Umbilical cord (tissue), 2 donors: ENCODE data around the gene ZNF74. TPM values are rescaled to one million over a fixed set of nuclear protein-coding genes. Genes with fewer than 3 reads are reported as not detected.
"Not testable (repeated sequence)": the region's sequence is repeated elsewhere in the genome, so short reads cannot be mapped to it uniquely, and the experiment has no call there.

Experiments used
- DNase-seq: peaks from one replicate; pipeline ENCODE4 v3.0.0-alpha.2; 2015; ENCODE audit warnings: low spot score
- total RNA-seq: library from RNA; depleted of rRNA; stranded (reverse); fragments of >200 nt; gene quantifications from one replicate; pipeline ENCODE4 v1.2.3, GENCODE V29; 2014; ENCODE audit warnings: low replicate concordance; ENCODE audit not compliant: insufficient read depth

Gene ZNF74
- total RNA-seq, 1 donor from 2014 or later: 12.5 TPM

- not testable (repeated sequence) for DNase-seq
Observed at GRCh38 chr22:20376281-20376680, 17.7 kb upstream of the ZNF74 start.

GRCh38 chr22:20376983-20377382 is 17.0 kb upstream of the ZNF74 start:
- not testable (repeated sequence) for DNase-seq

GRCh38 chr22:20378110-20378509 is 15.8 kb upstream of the ZNF74 start:
- DNase-seq: no peak

- not testable (repeated sequence) for DNase-seq
Observed at GRCh38 chr22:20378684-20379083, 15.3 kb upstream of the ZNF74 start.

- DNase-seq: no peak
Observed at GRCh38 chr22:20380486-20380885, 13.5 kb upstream of the ZNF74 start.

- DNase-seq: no peak
Observed at GRCh38 chr22:20383538-20383937, 10.4 kb upstream of the ZNF74 start.

- DNase-seq: no peak
Observed at GRCh38 chr22:20384171-20384570, 9.8 kb upstream of the ZNF74 start.

GRCh38 chr22:20384865-20385264 is 9.1 kb upstream of the ZNF74 start:
- no peak for DNase-seq

GRCh38 chr22:20386336-20386735 is 7.6 kb upstream of the ZNF74 start:
- DNase-seq: no peak

- DNase-seq: no peak
Observed at GRCh38 chr22:20386972-20387371, 7.0 kb upstream of the ZNF74 start.

- no peak for DNase-seq
Observed at GRCh38 chr22:20388200-20388599, 5.8 kb upstream of the ZNF74 start.

GRCh38 chr22:20389288-20389687 is 4.7 kb upstream of the ZNF74 start:
- DNase-seq: no peak

GRCh38 chr22:20390394-20390907 is 3.5 kb upstream of the ZNF74 start:
- no peak for DNase-seq

GRCh38 chr22:20391222-20391621 is 2.7 kb upstream of the ZNF74 start:
- DNase-seq: no peak

GRCh38 chr22:20392365-20392881 is 1.5 kb upstream of the ZNF74 start:
- not testable (repeated sequence) for DNase-seq

- DNase-seq: peak; percentile 13
Observed at GRCh38 chr22:20392983-20393704, 807 bp upstream of the ZNF74 start.

GRCh38 chr22:20395181-20395906 is 1.4 kb downstream of the ZNF74 start:
- no peak for DNase-seq

- no peak for DNase-seq
Observed at GRCh38 chr22:20395907-20396287, 1.9 kb downstream of the ZNF74 start.

- DNase-seq: no peak
Observed at GRCh38 chr22:20396639-20397038, 2.7 kb downstream of the ZNF74 start.

GRCh38 chr22:20397498-20397897 is 3.5 kb downstream of the ZNF74 start:
- no peak for DNase-seq

GRCh38 chr22:20398420-20398819 is 4.5 kb downstream of the ZNF74 start:
- DNase-seq: no peak

GRCh38 chr22:20399866-20400605 is 6.1 kb downstream of the ZNF74 start:
- no peak for DNase-seq
